PC-3 (cell line): Measurements from ENCODE around the gene GNB1. TPM values are rescaled to one million over a fixed set of nuclear protein-coding genes. Genes with fewer than 3 reads are reported as not detected.

ENCODE experiments used
- ATAC-seq: fragments of 200-7000 bp; cut with Tn5 transposase; 2 replicates; pipeline ENCODE4 v1.9.1; 2020; ENCODE audit warnings: mild to moderate bottlenecking, moderate library complexity
- BruUV-seq: library from RNA; stranded (reverse); fragments of 400-500 nt; replicated peaks from 2 replicates; lab custom pipeline; 2021; lab: Mats Ljungman, UMichigan
- CTCF ChIA-PET: fragments of 300-600 bp; sonication (Branson Sonifier 250); formaldehyde crosslinking; loops from one replicate; lab custom pipeline; 2022; ENCODE audit warnings: antibody characterized with exemption; lab: Charles Lee
- POLR2A ChIA-PET: fragments of 300-600 bp; sonication (Branson Sonifier 250); formaldehyde crosslinking; loops from one replicate; lab custom pipeline; 2022; ENCODE audit warnings: antibody characterized with exemption; ENCODE audit not compliant: unreplicated experiment; lab: Charles Lee
- DNase-seq: peaks from one replicate; pipeline ENCODE4 v3.0.0-alpha.2; 2015
- H2AFZ ChIP-seq: fragments of 300-600 bp; sonication (generic); 2 replicates; pipeline ENCODE4 v1.6.0; 2016; ENCODE audit warnings: antibody characterized with exemption, low read length
- H3F3A ChIP-seq: fragments of 300-600 bp; sonication (generic); one replicate; pipeline ENCODE4 v1.6.0; 2017; ENCODE audit warnings: antibody characterized with exemption, low read length, control low read depth, mild to moderate bottlenecking; ENCODE audit not compliant: unreplicated experiment
- H3K27ac ChIP-seq: fragments of 300-600 bp; sonication (generic); 2 replicates; pipeline ENCODE4 v1.5.1; 2016; ENCODE audit warnings: mild to moderate bottlenecking, low read length
- H3K27me3 ChIP-seq: fragments of 300-600 bp; sonication (generic); 2 replicates; pipeline ENCODE4 v1.6.1; 2016; ENCODE audit warnings: low read length, mixed read lengths
- H3K36me3 ChIP-seq: fragments of 300-600 bp; sonication (generic); 2 replicates; pipeline ENCODE4 v1.6.1; 2016; ENCODE audit warnings: low read depth, mixed run types, low read length, mixed read lengths
- H3K4me1 ChIP-seq: fragments of 300-600 bp; sonication (generic); 2 replicates; pipeline ENCODE4 v1.5.1; 2016; ENCODE audit warnings: low read length; ENCODE audit not compliant: insufficient read depth
- H3K4me2 ChIP-seq: fragments of 300-600 bp; sonication (generic); 2 replicates; pipeline ENCODE4 v1.6.0; 2016; ENCODE audit warnings: low read length
- H3K4me3 ChIP-seq: fragments of 300-600 bp; sonication (generic); 2 replicates; pipeline ENCODE4 v1.5.1; 2016; ENCODE audit warnings: mild to moderate bottlenecking, low read length, mixed read lengths
- H3K79me2 ChIP-seq: fragments of 300-600 bp; sonication (generic); 2 replicates; pipeline ENCODE4 v1.6.1; 2017; ENCODE audit warnings: low read length, mixed read lengths
- H3K9ac ChIP-seq: fragments of 300-600 bp; sonication (generic); 2 replicates; pipeline ENCODE4 v1.6.0; 2016; ENCODE audit warnings: mild to moderate bottlenecking, low read length
- H3K9me2 ChIP-seq: fragments of 300-600 bp; sonication (generic); replicated peaks from 2 replicates; pipeline ENCODE4 v1.6.1; 2016; ENCODE audit warnings: mixed run types, low read length, mixed read lengths
- H3K9me3 ChIP-seq: fragments of 300-600 bp; sonication (generic); 2 replicates; pipeline ENCODE4 v1.6.1; 2016; ENCODE audit warnings: low read length, mixed read lengths
- H4K20me1 ChIP-seq: fragments of 300-600 bp; sonication (generic); 2 replicates; pipeline ENCODE4 v1.6.1; 2016; ENCODE audit warnings: low read length, mixed read lengths
- CTCF ChIP-seq: fragments of 300-600 bp; sonication (generic); conservative IDR thresholded peaks from 2 replicates; pipeline ENCODE4 v1.5.1; 2017; ENCODE audit warnings: antibody characterized with exemption, low read depth, mild to moderate bottlenecking, low read length
- EZH2 ChIP-seq: fragments of 300-600 bp; sonication (generic); IDR thresholded peaks from one replicate; pipeline ENCODE4 v1.6.1; 2017; ENCODE audit warnings: antibody characterized with exemption, mild to moderate bottlenecking, low read length; ENCODE audit not compliant: unreplicated experiment
- EZH2phosphoT487 ChIP-seq: fragments of 300-600 bp; sonication (generic); IDR thresholded peaks from 2 replicates; pipeline ENCODE4 v1.6.1; 2018; ENCODE audit warnings: mild to moderate bottlenecking, antibody characterized with exemption, low read length, borderline replicate concordance
- intact Hi-C: fragments of 100-400 bp; cut with micrococcal nuclease; formaldehyde crosslinking; loops from 2 replicates; pipeline ENCODE4 v1.9.0; 2023
- total RNA-seq: library from RNA; depleted of rRNA; stranded (reverse); fragments of >200 nt; gene quantifications from 2 replicates; pipeline ENCODE4 v1.2.3, GENCODE V29; 2014

The GNB1 gene
- total RNA-seq, 1 experiment from 2014 or later: 125 TPM

DNA sequence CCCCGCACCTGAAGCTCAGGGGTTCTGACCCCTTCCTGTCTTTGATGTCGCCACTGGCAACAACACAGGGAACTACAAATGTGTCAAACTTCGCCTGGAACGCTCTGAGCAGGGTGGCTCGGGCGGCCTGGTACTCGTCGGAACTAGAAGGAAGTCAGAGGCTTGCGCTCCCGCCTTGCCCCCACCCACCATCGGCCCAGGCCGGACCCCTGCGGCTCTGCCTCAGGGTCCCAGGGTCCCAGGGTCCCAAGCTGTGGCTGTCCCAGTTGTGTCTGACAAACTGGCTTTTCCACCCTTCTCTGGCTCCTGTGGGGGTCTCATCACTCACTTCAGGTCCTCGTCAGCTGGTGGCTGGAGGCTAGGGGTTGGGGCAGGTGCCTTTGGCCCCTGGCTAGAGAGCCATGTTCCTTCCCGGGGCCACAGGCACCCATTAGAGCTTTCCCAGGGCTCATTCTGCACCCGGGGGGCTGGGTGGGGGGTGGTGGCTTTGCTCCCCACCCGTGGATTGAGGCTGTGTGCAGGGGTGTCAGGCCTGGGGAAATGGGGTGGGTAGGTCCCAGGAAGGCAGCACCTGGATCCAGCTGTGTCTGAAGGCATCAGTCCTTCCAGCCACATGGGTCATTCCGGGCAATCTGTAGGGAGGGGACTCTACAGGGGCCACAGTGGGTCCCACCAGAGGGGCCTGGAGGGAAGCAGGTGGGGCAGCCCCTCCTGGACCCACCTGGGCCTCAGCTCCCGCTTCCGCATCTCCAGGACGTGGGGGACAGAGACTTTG is 36.2 kb upstream of the GNB1 start:
- H3K27me3 ChIP-seq: no peaks in the 10 kb centered on the region
- H3K4me3 ChIP-seq: no peak overlapping the region
- no peak overlapping the region for H3K27ac ChIP-seq
- no peaks in the 10 kb centered on the region for H3K9me2 ChIP-seq
- no peak overlapping the region for H3K4me2 ChIP-seq
- POLR2A ChIA-PET: no interaction called here
- CTCF ChIA-PET: no interaction called here
- H3K9me3 ChIP-seq: no peaks in the 10 kb centered on the region
- H3K36me3 ChIP-seq: no peaks in the 10 kb centered on the region
- no peak overlapping the region for H2AFZ ChIP-seq
- ATAC-seq (no peak), DNase-seq (no peak)
- no peaks in the 10 kb centered on the region for H3K4me1 ChIP-seq
- no TSS peak for BruUV-seq
- no peak for TF ChIP-seq EZH2
- no peak for TF ChIP-seq EZH2phosphoT487
- no peak for TF ChIP-seq CTCF
- no peaks in the 10 kb centered on the region for H4K20me1 ChIP-seq
- no peaks in the 10 kb centered on the region for H3K79me2 ChIP-seq
- no peak overlapping the region for H3K9ac ChIP-seq
- H3F3A ChIP-seq: no peaks in the 10 kb centered on the region
- intact Hi-C loops: no loop called here

DNA sequence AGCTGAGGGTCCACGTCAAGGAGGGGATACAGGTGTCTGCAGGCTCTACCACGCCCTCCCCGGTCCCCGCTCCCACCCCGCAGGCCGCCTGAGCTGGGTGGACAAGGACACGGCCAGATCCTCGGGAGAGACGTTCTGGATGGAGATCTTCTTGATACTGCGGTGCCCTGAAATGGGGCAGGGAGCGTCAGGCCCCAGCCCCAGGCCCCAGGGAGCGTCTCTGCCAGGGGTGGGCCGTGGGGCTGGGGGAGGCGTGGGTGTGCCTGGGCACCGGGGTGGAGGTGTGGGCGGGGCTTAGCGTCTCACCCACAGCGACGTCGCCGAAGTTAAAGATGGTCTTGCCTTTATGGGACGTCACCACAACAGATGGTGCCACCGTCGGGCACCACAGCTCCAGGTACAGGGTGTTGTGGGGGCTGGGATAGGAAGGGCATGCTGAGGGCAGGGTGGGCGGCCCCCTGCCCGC is 35.5 kb upstream of the GNB1 start:
- TF ChIP-seq EZH2: no peak
- no peaks in the 10 kb centered on the region for H3F3A ChIP-seq
- no peaks in the 10 kb centered on the region for H3K36me3 ChIP-seq
- POLR2A ChIA-PET: no interaction called here
- no peak overlapping the region for H2AFZ ChIP-seq
- no peaks in the 10 kb centered on the region for H3K27me3 ChIP-seq
- H3K27ac ChIP-seq: no peak overlapping the region
- no peaks in the 10 kb centered on the region for H3K9me2 ChIP-seq
- H3K4me1 ChIP-seq: no peaks in the 10 kb centered on the region
- no peak overlapping the region for H3K4me3 ChIP-seq
- no peaks in the 10 kb centered on the region for H4K20me1 ChIP-seq
- no peak overlapping the region for H3K4me2 ChIP-seq
- no TSS peak for BruUV-seq
- no peak overlapping the region for H3K9ac ChIP-seq
- H3K79me2 ChIP-seq: no peaks in the 10 kb centered on the region
- intact Hi-C loops: no loop called here
- H3K9me3 ChIP-seq: no peaks in the 10 kb centered on the region
- no peak for DNase-seq
- no peak for ATAC-seq
- CTCF ChIA-PET: interaction anchor here (0.6 kb wide), 1 partner anchor 10 kb away, joined by 4 read pairs; no protein-coding TSS in a partner anchor

GRCh38 chr1:1925437-1926345 is 34.8 kb upstream of the GNB1 start:
- no peaks in the 10 kb centered on the region for H3K36me3 ChIP-seq
- H3K4me2 ChIP-seq: no peak overlapping the region
- no peaks in the 10 kb centered on the region for H4K20me1 ChIP-seq
- TF ChIP-seq CTCF: no peak
- no peak for TF ChIP-seq EZH2
- TF ChIP-seq EZH2phosphoT487: no peak
- ChIA-PET POLR2A (no interaction called here), CTCF (interaction anchor here (0.6 kb wide), 1 partner anchor 11 kb away, joined by 4 read pairs; no protein-coding TSS in a partner anchor)
- no peak overlapping the region for H3K4me3 ChIP-seq
- H3K27ac ChIP-seq: no peak overlapping the region
- DNase-seq (no peak), ATAC-seq (no peak)
- no peaks in the 10 kb centered on the region for H3K9me2 ChIP-seq
- H3K9me3 ChIP-seq: no peaks in the 10 kb centered on the region
- no peaks in the 10 kb centered on the region for H3K4me1 ChIP-seq
- intact Hi-C loops: no loop called here
- H3K27me3 ChIP-seq: no peaks in the 10 kb centered on the region
- no peak overlapping the region for H2AFZ ChIP-seq
- no peaks in the 10 kb centered on the region for H3K79me2 ChIP-seq
- no TSS peak for BruUV-seq
- no peaks in the 10 kb centered on the region for H3F3A ChIP-seq
- H3K9ac ChIP-seq: no peak overlapping the region
